Panc1 (cell line): ENCODE data around the gene SF3A1. TPM values are rescaled to one million over a fixed set of nuclear protein-coding genes. Genes with fewer than 3 reads are reported as not detected.

ENCODE experiments used
- ATAC-seq: fragments of 200-7000 bp; cut with Tn5 transposase; 2 replicates; pipeline ENCODE4 v1.9.1; 2020; ENCODE audit warnings: mild to moderate bottlenecking, moderate library complexity
- BruUV-seq: library from RNA; stranded (reverse); fragments of 400-500 nt; replicated peaks from 2 replicates; lab custom pipeline; 2021; lab: Mats Ljungman, UMichigan
- CTCF ChIA-PET: fragments of 300-600 bp; sonication (Branson Sonifier 250); formaldehyde crosslinking; loops from one replicate; lab custom pipeline; 2022; ENCODE audit warnings: antibody characterized with exemption; lab: Charles Lee
- POLR2A ChIA-PET: fragments of 300-600 bp; sonication (Branson Sonifier 250); formaldehyde crosslinking; loops from one replicate; lab custom pipeline; 2022; ENCODE audit warnings: antibody characterized with exemption; lab: Charles Lee
- DNase-seq: peaks from one replicate; pipeline ENCODE4 v3.0.0-alpha.2; 2010; ENCODE audit warnings: low read depth, low spot score
- H3K27ac ChIP-seq: 2 replicates; pipeline ENCODE4 v1.5.1; 2011; ENCODE audit warnings: mild to moderate bottlenecking, low read length, inconsistent platforms
- H3K27me3 ChIP-seq: fragments of 200-500 bp; sonication (Bioruptor generic); 2 replicates; pipeline ENCODE4 v1.6.0; 2014; ENCODE audit warnings: low read length, inconsistent platforms; ENCODE audit not compliant: control insufficient read depth, insufficient read depth
- H3K36me3 ChIP-seq: fragments of 200-500 bp; sonication (Bioruptor generic); 2 replicates; pipeline ENCODE4 v1.5.1; 2014; ENCODE audit warnings: inconsistent platforms, mild to moderate bottlenecking, low read length, moderate library complexity; ENCODE audit not compliant: control insufficient read depth, insufficient read depth
- H3K4me1 ChIP-seq: 2 replicates; pipeline ENCODE4 v1.5.1; 2011; ENCODE audit warnings: inconsistent platforms, mild to moderate bottlenecking, low read length, moderate library complexity; ENCODE audit not compliant: control insufficient read depth, insufficient read depth
- H3K4me3 ChIP-seq, 2 experiments: 2 replicates each; pipeline ENCODE4 v1.5.1; 2011 to 2012; ENCODE audit warnings: low read depth in 2 of 2, low read length in 2 of 2, mild to moderate bottlenecking in 2 of 2, inconsistent platforms in 1 of 2, moderate library complexity in 1 of 2
- H3K9me3 ChIP-seq: fragments of 200-500 bp; sonication (Bioruptor generic); 2 replicates; pipeline ENCODE4 v1.5.1; 2014; ENCODE audit warnings: low read depth, mild to moderate bottlenecking, inconsistent platforms, low read length, moderate library complexity; ENCODE audit not compliant: control insufficient read depth, insufficient read depth
- POLR2AphosphoS5 ChIP-seq: IDR thresholded peaks from 2 replicates; pipeline ENCODE4 v1.6.1; 2012; ENCODE audit warnings: mild to moderate bottlenecking, low read depth, low read length, moderate library complexity
- SIN3A ChIP-seq: IDR thresholded peaks from 2 replicates; pipeline ENCODE4 v1.6.1; 2012; ENCODE audit warnings: low read depth, mild to moderate bottlenecking, low read length, moderate library complexity, borderline replicate concordance; ENCODE audit not compliant: insufficient read depth
- TCF7L2 ChIP-seq: IDR thresholded peaks from 2 replicates; pipeline ENCODE4 v1.6.1; 2011; ENCODE audit warnings: mild to moderate bottlenecking, low read depth, low read length, inconsistent platforms
- in situ Hi-C: cut with HindIII; loops from 2 replicates; pipeline ENCODE4 v1.10.0; 2016; ENCODE audit warnings: low sequenced_read_pairs, low pct_unique_long_range_greater_than_20kb
- intact Hi-C: fragments of 100-400 bp; cut with micrococcal nuclease; formaldehyde crosslinking; loops from one replicate; pipeline ENCODE4 v1.10.0; 2022; ENCODE audit not compliant: unreplicated experiment
- total RNA-seq: library from RNA; stranded (reverse); gene quantifications from one replicate; pipeline ENCODE4 v1.2.1, GENCODE V29; 2021; ENCODE audit not compliant: unreplicated experiment
- TF ChIP-seq, protein P1 (sequence below), 2 experiments: IDR thresholded peaks; 2 replicates each; pipeline ENCODE4 v1.6.1; 2011 to 2012; ENCODE audit warnings: low read depth in 2 of 2, control low read depth in 1 of 2, low read length in 1 of 2, mild to moderate bottlenecking in 1 of 2, moderate library complexity in 1 of 2; ENCODE audit not compliant: insufficient read depth in 1 of 2
- TF ChIP-seq, protein P2 (sequence below): fragments of 450-650 bp; IDR thresholded peaks from 2 replicates; pipeline ENCODE4 v1.5.1; 2017; ENCODE audit warnings: mild to moderate bottlenecking

The SF3A1 gene
- total RNA-seq, 1 experiment from 2014 or later: 176 TPM

- TF ChIP-seq SIN3A: no peak
- TF ChIP-seq POLR2AphosphoS5: no peak
- TF ChIP-seq, protein P1, sequence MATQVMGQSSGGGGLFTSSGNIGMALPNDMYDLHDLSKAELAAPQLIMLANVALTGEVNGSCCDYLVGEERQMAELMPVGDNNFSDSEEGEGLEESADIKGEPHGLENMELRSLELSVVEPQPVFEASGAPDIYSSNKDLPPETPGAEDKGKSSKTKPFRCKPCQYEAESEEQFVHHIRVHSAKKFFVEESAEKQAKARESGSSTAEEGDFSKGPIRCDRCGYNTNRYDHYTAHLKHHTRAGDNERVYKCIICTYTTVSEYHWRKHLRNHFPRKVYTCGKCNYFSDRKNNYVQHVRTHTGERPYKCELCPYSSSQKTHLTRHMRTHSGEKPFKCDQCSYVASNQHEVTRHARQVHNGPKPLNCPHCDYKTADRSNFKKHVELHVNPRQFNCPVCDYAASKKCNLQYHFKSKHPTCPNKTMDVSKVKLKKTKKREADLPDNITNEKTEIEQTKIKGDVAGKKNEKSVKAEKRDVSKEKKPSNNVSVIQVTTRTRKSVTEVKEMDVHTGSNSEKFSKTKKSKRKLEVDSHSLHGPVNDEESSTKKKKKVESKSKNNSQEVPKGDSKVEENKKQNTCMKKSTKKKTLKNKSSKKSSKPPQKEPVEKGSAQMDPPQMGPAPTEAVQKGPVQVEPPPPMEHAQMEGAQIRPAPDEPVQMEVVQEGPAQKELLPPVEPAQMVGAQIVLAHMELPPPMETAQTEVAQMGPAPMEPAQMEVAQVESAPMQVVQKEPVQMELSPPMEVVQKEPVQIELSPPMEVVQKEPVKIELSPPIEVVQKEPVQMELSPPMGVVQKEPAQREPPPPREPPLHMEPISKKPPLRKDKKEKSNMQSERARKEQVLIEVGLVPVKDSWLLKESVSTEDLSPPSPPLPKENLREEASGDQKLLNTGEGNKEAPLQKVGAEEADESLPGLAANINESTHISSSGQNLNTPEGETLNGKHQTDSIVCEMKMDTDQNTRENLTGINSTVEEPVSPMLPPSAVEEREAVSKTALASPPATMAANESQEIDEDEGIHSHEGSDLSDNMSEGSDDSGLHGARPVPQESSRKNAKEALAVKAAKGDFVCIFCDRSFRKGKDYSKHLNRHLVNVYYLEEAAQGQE (IDR thresholded peaks at IDR 0.05; ENCODE audit: insufficient read depth in 1 of 2, low read depth in 2 of 2, low read length in 1 of 2): no peak
- TF ChIP-seq TCF7L2: no peak
- TF ChIP-seq, protein P2, sequence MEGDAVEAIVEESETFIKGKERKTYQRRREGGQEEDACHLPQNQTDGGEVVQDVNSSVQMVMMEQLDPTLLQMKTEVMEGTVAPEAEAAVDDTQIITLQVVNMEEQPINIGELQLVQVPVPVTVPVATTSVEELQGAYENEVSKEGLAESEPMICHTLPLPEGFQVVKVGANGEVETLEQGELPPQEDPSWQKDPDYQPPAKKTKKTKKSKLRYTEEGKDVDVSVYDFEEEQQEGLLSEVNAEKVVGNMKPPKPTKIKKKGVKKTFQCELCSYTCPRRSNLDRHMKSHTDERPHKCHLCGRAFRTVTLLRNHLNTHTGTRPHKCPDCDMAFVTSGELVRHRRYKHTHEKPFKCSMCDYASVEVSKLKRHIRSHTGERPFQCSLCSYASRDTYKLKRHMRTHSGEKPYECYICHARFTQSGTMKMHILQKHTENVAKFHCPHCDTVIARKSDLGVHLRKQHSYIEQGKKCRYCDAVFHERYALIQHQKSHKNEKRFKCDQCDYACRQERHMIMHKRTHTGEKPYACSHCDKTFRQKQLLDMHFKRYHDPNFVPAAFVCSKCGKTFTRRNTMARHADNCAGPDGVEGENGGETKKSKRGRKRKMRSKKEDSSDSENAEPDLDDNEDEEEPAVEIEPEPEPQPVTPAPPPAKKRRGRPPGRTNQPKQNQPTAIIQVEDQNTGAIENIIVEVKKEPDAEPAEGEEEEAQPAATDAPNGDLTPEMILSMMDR: no peak
- Histone ChIP-seq H3K4me3 (peak overlapping the region; percentile 87 to 95), H3K27ac (no peak overlapping the region), H3K27me3 (no peaks in the 10 kb centered on the region), H3K36me3 (peaks cover 5% of the 10 kb centered on the region; the same call in 1 of the 2 replicates), H3K4me1 (peaks cover 7% of the 10 kb centered on the region; the same call in 1 of the 2 replicates), H3K9me3 (no peaks in the 10 kb centered on the region)
- in situ Hi-C loops: no loop called here
- ChIA-PET CTCF (no interaction called here), POLR2A (no interaction called here)
- DNase-seq: no peak
- ATAC-seq: no peak
- BruUV-seq: no TSS peak
- intact Hi-C loops: no loop called here
These were observed 1.0 kb upstream of the SF3A1 start for GRCh38 chr22:30357650-30358215.

GRCh38 chr22:30357236-30357570 lies 509 bp upstream of the SF3A1 start:
- H3K4me1 ChIP-seq: peaks cover 7% of the 10 kb centered on the region; the same call in 1 of the 2 replicates
- in situ Hi-C loops (no loop called here), intact Hi-C loops (no loop called here)
- peak overlapping the region; percentile 87 to 95 for H3K4me3 ChIP-seq
- no peak overlapping the region for H3K27ac ChIP-seq
- DNase-seq: no peak
- ChIA-PET POLR2A (interaction anchor here (1.0 kb wide), 1 partner anchor 22 kb away, joined by 3 read pairs; no protein-coding TSS in a partner anchor), CTCF (interaction anchor here (0.5 kb wide), 1 partner anchor 398 kb away, joined by 3 read pairs; no protein-coding TSS in a partner anchor)
- ATAC-seq: peak; percentile 25
- no peaks in the 10 kb centered on the region for H3K27me3 ChIP-seq
- BruUV-seq: TSS peak; percentile 70
- H3K36me3 ChIP-seq: peaks cover 7% of the 10 kb centered on the region; the same call in 1 of the 2 replicates
- TF ChIP-seq, protein P1 (IDR thresholded peaks at IDR 0.05; ENCODE audit: insufficient read depth in 1 of 2, low read depth in 2 of 2, low read length in 1 of 2): no peak
- TF ChIP-seq POLR2AphosphoS5 (no peak), TCF7L2 (no peak), SIN3A (no peak)
- TF ChIP-seq, protein P2: no peak
- H3K9me3 ChIP-seq: no peaks in the 10 kb centered on the region
